Astrocyte (in vitro differentiated cells and primary cell): ENCODE results near the gene TMEM198.

Experiments
- EZH2 ChIP-seq: IDR thresholded peaks from 2 replicates; pipeline ENCODE4 v1.6.1; 2012; ENCODE audit warnings: mild to moderate bottlenecking, low read length, inconsistent platforms; ENCODE audit not compliant: insufficient read depth
- TF ChIP-seq, protein P1 (sequence below): IDR thresholded peaks from 2 replicates; pipeline ENCODE4 v1.5.1; 2011; ENCODE audit warnings: low read depth, mild to moderate bottlenecking, inconsistent platforms, low read length, moderate library complexity; ENCODE audit not compliant: insufficient read depth

- TF ChIP-seq EZH2 = no peak
- TF ChIP-seq, protein P1, sequence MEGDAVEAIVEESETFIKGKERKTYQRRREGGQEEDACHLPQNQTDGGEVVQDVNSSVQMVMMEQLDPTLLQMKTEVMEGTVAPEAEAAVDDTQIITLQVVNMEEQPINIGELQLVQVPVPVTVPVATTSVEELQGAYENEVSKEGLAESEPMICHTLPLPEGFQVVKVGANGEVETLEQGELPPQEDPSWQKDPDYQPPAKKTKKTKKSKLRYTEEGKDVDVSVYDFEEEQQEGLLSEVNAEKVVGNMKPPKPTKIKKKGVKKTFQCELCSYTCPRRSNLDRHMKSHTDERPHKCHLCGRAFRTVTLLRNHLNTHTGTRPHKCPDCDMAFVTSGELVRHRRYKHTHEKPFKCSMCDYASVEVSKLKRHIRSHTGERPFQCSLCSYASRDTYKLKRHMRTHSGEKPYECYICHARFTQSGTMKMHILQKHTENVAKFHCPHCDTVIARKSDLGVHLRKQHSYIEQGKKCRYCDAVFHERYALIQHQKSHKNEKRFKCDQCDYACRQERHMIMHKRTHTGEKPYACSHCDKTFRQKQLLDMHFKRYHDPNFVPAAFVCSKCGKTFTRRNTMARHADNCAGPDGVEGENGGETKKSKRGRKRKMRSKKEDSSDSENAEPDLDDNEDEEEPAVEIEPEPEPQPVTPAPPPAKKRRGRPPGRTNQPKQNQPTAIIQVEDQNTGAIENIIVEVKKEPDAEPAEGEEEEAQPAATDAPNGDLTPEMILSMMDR = no peak
Observed at GRCh38 chr2:219561179-219562048, 17.6 kb downstream of the TMEM198 start.
